HCT116 (cell line): ENCODE data around the gene TMCC3. TPM values are rescaled to one million over a fixed set of nuclear protein-coding genes. Genes with fewer than 3 reads are reported as not detected.

Experiments used
- ATAC-seq: fragments of 200-7000 bp; cut with Tn5 transposase; 2 replicates; pipeline ENCODE4 v1.9.1; 2020; ENCODE audit warnings: mild to moderate bottlenecking, moderate library complexity
- BruUV-seq: library from RNA; stranded (reverse); fragments of 400-500 nt; replicated peaks from 2 replicates; lab custom pipeline; 2021; lab: Mats Ljungman, UMichigan
- CTCF ChIA-PET: fragments of 300-600 bp; sonication (Branson Sonifier 250); formaldehyde crosslinking; loops from one replicate; lab custom pipeline; 2021; ENCODE audit warnings: antibody characterized with exemption; lab: Charles Lee
- POLR2A ChIA-PET: fragments of 300-600, 350-600 bp; sonication (Branson Sonifier 250); formaldehyde crosslinking; loops from one replicate; lab custom pipeline; 2021; ENCODE audit warnings: antibody characterized with exemption; lab: Charles Lee
- RAD21 ChIA-PET, 2 experiments: fragments of 300-600 bp; sonication (Branson Sonifier 250); formaldehyde crosslinking; loops; one replicate each; lab custom pipeline; 2023; ENCODE audit warnings: low total read pairs in 2 of 2; ENCODE audit not compliant: uncharacterized antibody in 2 of 2, unreplicated experiment in 2 of 2, low non-redundant PET in 1 of 2; lab: Charles Lee
- DNase-seq: peaks from one replicate; pipeline ENCODE4 v3.0.0-alpha.2; 2010; ENCODE audit warnings: low read depth, low spot score
- H2AFZ ChIP-seq: fragments of 200-600 bp; shearing (Covaris generic), sonication (generic); 2 replicates; pipeline ENCODE4 v1.6.1; 2017; ENCODE audit warnings: low read depth, mixed run types, mixed read lengths, antibody characterized with exemption, low read length; ENCODE audit not compliant: poor library complexity, severe bottlenecking
- H3K27ac ChIP-seq: 2 replicates; pipeline ENCODE4 v1.5.1; 2012; ENCODE audit warnings: low read depth, low read length
- H3K27me3 ChIP-seq: fragments of 200-600 bp; sonication (generic); 2 replicates; pipeline ENCODE4 v1.6.1; 2016; ENCODE audit warnings: mixed run types, low read length, mixed read lengths; ENCODE audit not compliant: insufficient read depth
- H3K36me3 ChIP-seq, 2 experiments: fragments of 200-500 bp in 1 of 2; fragments of 200-600 bp in 1 of 2; sonication (Bioruptor generic) in 1 of 2; sonication (generic) in 1 of 2; 2 replicates each; pipeline versions ENCODE4 v1.5.1 to v1.6.1; 2014 to 2016; ENCODE audit warnings: low read length in 2 of 2, inconsistent platforms in 1 of 2, mixed read lengths in 1 of 2, mixed run types in 1 of 2; ENCODE audit not compliant: insufficient read depth in 2 of 2, control insufficient read depth in 1 of 2
- H3K4me1 ChIP-seq, 2 experiments: fragments of 200-600 bp in 1 of 2; sonication (generic) in 1 of 2; 2 replicates each; pipeline versions ENCODE4 v1.5.1 to v1.6.1; 2012 to 2017; ENCODE audit warnings: low read length in 2 of 2, inconsistent platforms in 1 of 2, mild to moderate bottlenecking in 1 of 2, mixed read lengths in 1 of 2, mixed run types in 1 of 2, moderate library complexity in 1 of 2; ENCODE audit not compliant: insufficient read depth in 2 of 2, control insufficient read depth in 1 of 2
- H3K4me2 ChIP-seq: fragments of 200-600 bp; sonication (generic); 2 replicates; pipeline ENCODE4 v1.6.1; 2017; ENCODE audit warnings: mixed run types, low read length, mixed read lengths
- H3K4me3 ChIP-seq, 2 experiments: fragments of 200-600 bp in 1 of 2; sonication (generic) in 1 of 2; replicated peaks in 1 of 2; 2 replicates each; pipeline ENCODE4 v1.5.1; 2011 to 2016; ENCODE audit warnings: low read length in 2 of 2, control low read depth in 1 of 2, low read depth in 1 of 2, mild to moderate bottlenecking in 1 of 2, mixed read lengths in 1 of 2, mixed run types in 1 of 2
- H3K79me2 ChIP-seq: fragments of 200-600 bp; sonication (generic); 2 replicates; pipeline ENCODE4 v1.6.1; 2017; ENCODE audit warnings: mild to moderate bottlenecking, mixed run types, low read length, moderate library complexity, mixed read lengths; ENCODE audit not compliant: insufficient read depth
- H3K9ac ChIP-seq: fragments of 200-600 bp; sonication (generic); 2 replicates; pipeline ENCODE4 v1.6.1; 2016; ENCODE audit warnings: low read length, mixed read lengths
- H3K9me2 ChIP-seq: fragments of 200-600 bp; sonication (generic), shearing (Covaris generic); 2 replicates; pipeline ENCODE4 v1.6.1; 2017; ENCODE audit warnings: mixed run types, mild to moderate bottlenecking, moderate library complexity; ENCODE audit not compliant: insufficient read depth
- H3K9me3 ChIP-seq, 2 experiments: fragments of 200-500 bp in 1 of 2; fragments of 200-600 bp in 1 of 2; sonication (Bioruptor generic) in 1 of 2; sonication (generic) in 1 of 2; 2 replicates each; pipeline ENCODE4 v1.6.1; 2014 to 2017; ENCODE audit warnings: low read length in 2 of 2, mixed read lengths in 2 of 2, inconsistent platforms in 1 of 2, low read depth in 1 of 2, mild to moderate bottlenecking in 1 of 2, mixed run types in 1 of 2, moderate library complexity in 1 of 2; ENCODE audit not compliant: control insufficient read depth in 1 of 2, insufficient read depth in 1 of 2
- H4K20me1 ChIP-seq: fragments of 200-600 bp; sonication (generic), shearing (Covaris generic); 2 replicates; pipeline ENCODE4 v1.6.1; 2017; ENCODE audit warnings: mixed run types, mild to moderate bottlenecking, moderate library complexity; ENCODE audit not compliant: insufficient read depth
- EZH2phosphoT487 ChIP-seq: fragments of 200-600 bp; IDR thresholded peaks from 2 replicates; pipeline ENCODE4 v1.6.1; 2018; ENCODE audit warnings: antibody characterized with exemption, borderline replicate concordance
- REST ChIP-seq: IDR thresholded peaks from 2 replicates; pipeline ENCODE4 v1.6.1; 2012; ENCODE audit warnings: low read depth
- SIN3A ChIP-seq: IDR thresholded peaks from 2 replicates; pipeline ENCODE4 v1.6.1; 2012; ENCODE audit warnings: low read depth
- SRF ChIP-seq: IDR thresholded peaks from 2 replicates; pipeline ENCODE4 v1.6.1; 2012; ENCODE audit warnings: low read depth
- ZBTB33 ChIP-seq: IDR thresholded peaks from 2 replicates; pipeline ENCODE4 v1.6.1; 2011; ENCODE audit warnings: mild to moderate bottlenecking, low read length, moderate library complexity; ENCODE audit not compliant: insufficient replicate concordance; ENCODE audit errors: extremely low read depth
- ZFX ChIP-seq: fragments of 450-650 bp; IDR thresholded peaks from 2 replicates; pipeline ENCODE4 v1.6.1; 2017
- intact Hi-C: fragments of 100-400 bp; cut with micrococcal nuclease; formaldehyde crosslinking; loops from 2 replicates; pipeline ENCODE4 v1.10.0; 2022
- total RNA-seq: library from RNA; stranded (reverse); gene quantifications from one replicate; pipeline ENCODE4 v1.2.1, GENCODE V29; 2021; ENCODE audit not compliant: unreplicated experiment

The TMCC3 gene
- total RNA-seq, 1 experiment from 2014 or later: 4.5 TPM

GRCh38 chr12:94584377-94584776, 66.0 kb downstream of the TMCC3 start:
- no TSS peak for BruUV-seq
- ChIA-PET POLR2A (no interaction called here), RAD21 (no interaction called here), CTCF (no interaction called here)
- Histone ChIP-seq H3K4me1 (peaks cover 3 to 16% of the 10 kb centered on the region in 2 experiments; a peak in 2 of 4 replicates), H4K20me1 (no peaks in the 10 kb centered on the region), H2AFZ (no peak overlapping the region), H3K9me2 (no peaks in the 10 kb centered on the region), H3K27me3 (no peaks in the 10 kb centered on the region), H3K27ac (no peak overlapping the region), H3K9me3 (no peaks in the 10 kb centered on the region), H3K36me3 (no peaks in the 10 kb centered on the region), H3K4me3 (no peak overlapping the region), H3K9ac (no peak overlapping the region), H3K4me2 (no peak overlapping the region), H3K79me2 (no peaks in the 10 kb centered on the region)
- DNase-seq (no peak), ATAC-seq (no peak)
- intact Hi-C loops: no loop called here
- TF ChIP-seq SRF (no peak), EZH2phosphoT487 (no peak), ZBTB33 (no peak), REST (no peak), SIN3A (no peak), ZFX (no peak)
